Muscle layer of duodenum (tissue), 2 donors: ENCODE results near the gene AUH.
A peak's percentile ranks its signal among the peaks of the same experiment; 100 is the strongest.
"Not testable (repeated sequence)": the region's sequence is repeated elsewhere in the genome, so short reads cannot be mapped to it uniquely, and the experiment has no call there.

Experiments used
- H3K27ac ChIP-seq: one replicate; pipeline ENCODE4 v1.7.0; 2013; ENCODE audit warnings: mild to moderate bottlenecking, low read length
- H3K27me3 ChIP-seq: one replicate; pipeline ENCODE4 v1.7.0; 2013; ENCODE audit warnings: low read depth, mild to moderate bottlenecking, control low read depth, low read length
- H3K36me3 ChIP-seq, 2 donors: one replicate each; pipeline ENCODE4 v1.7.0; 2013; ENCODE audit warnings: low read length in 2 of 2, control low read depth in 1 of 2, mild to moderate bottlenecking in 1 of 2; ENCODE audit not compliant: insufficient read depth in 2 of 2, control insufficient read depth in 1 of 2
- H3K4me1 ChIP-seq, 2 donors: one replicate each; pipeline ENCODE4 v1.7.0; 2013; ENCODE audit warnings: low read length in 2 of 2, mild to moderate bottlenecking in 2 of 2, control low read depth in 1 of 2, moderate library complexity in 1 of 2; ENCODE audit not compliant: insufficient read depth in 2 of 2, control insufficient read depth in 1 of 2
- H3K4me3 ChIP-seq, 2 donors: one replicate each; pipeline ENCODE4 v1.7.0; 2013; ENCODE audit warnings: low read length in 2 of 2, low read depth in 1 of 2, mild to moderate bottlenecking in 1 of 2
- H3K9me3 ChIP-seq, 2 donors: one replicate each; pipeline ENCODE4 v1.7.0; 2013; ENCODE audit warnings: low read length in 2 of 2, control low read depth in 1 of 2, mild to moderate bottlenecking in 1 of 2; ENCODE audit not compliant: control insufficient read depth in 1 of 2
- donor health status: healthy.

Gene AUH

DNA sequence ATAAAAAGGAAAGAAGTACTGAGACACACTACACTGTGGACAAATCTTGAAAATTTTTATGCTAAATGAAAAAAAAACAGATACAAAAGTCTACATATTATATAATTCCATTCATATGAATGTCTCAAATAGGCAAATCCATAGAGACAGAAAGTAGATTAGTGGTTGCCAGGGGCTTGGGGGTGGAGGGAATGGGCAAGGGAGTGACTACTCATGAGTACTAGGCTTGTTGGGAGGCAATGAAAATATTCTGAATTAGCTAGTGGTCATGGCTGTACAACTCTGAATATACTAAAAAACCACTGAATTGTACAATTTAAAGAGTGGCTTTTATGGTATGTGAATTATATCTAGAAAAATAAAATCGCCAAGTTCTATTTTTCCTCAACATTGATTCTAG lies 154.9 kb downstream of the AUH start:
- no peak overlapping the region for H3K4me3 ChIP-seq
- H3K27me3 ChIP-seq, result no peaks in the 10 kb centered on the region
- H3K9me3 ChIP-seq, result no peaks in the 10 kb centered on the region
- no peaks in the 10 kb centered on the region for H3K36me3 ChIP-seq
- peak overlapping the region; percentile 58 for H3K27ac ChIP-seq
- peaks cover 4 to 16% of the 10 kb centered on the region in 2 donors for H3K4me1 ChIP-seq

DNA sequence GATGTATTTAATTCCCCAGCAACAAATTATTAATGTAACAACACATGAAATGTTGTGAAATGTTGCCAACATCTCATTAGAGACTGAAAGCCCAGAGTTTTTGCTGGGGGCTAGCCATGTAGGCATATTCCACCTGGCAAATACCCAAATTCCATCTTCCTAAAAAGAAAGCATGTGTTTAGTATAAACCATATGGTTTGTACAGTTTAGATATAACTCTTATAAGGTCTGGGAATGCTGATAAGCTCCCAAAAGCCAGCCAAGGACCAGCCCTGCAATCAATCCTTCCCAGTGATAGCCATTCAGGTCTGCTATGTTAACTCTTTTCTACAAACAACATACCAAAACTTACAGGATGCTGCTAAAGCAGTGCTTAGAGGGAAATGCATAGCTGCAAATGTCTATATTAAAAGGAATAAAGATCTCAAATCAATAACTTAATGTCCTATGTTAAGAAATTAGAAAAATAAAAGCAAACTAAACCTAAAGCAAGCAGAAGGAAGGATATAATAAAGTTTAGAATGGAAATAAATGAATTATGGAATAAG lies 158.9 kb downstream of the AUH start:
- Histone ChIP-seq H3K4me3 (no peak overlapping the region), H3K27ac (no peak overlapping the region)

DNA sequence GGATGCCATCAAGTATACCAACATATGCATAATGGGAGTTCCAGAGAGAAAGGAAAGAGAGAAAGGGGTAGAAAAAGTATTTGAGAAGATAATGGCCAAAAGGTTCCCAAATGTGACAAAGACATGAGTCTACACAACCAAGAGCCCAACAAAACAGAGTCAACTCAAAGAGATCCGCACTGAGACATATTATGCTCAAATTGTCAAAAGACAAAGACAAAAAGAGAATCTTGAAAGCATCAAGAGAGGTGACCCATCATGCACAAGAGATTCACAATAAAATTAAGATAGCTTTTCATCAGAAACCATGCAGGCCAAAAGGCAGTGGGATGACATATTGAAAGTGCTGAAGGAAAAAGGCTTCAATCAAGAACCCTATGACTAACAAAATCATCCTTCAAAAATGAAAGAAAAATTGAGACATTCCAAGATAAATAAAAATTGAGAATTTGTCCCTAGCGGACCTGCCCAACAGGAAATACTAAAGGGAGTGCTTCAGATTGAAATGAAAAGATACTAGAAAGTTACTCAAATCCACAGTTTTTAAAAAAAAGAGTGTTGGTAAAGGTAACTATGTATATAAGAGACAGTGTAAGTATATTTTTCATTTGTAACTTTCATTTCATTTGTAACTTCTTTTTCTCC lies 160.9 kb downstream of the AUH start:
- no peaks in the 10 kb centered on the region for H3K9me3 ChIP-seq
- no peak overlapping the region for H3K27ac ChIP-seq
- peaks cover 13 to 18% of the 10 kb centered on the region in 2 donors for H3K4me1 ChIP-seq
- no peaks in the 10 kb centered on the region for H3K27me3 ChIP-seq
- H3K4me3 ChIP-seq, result no peak overlapping the region
- no peaks in the 10 kb centered on the region for H3K36me3 ChIP-seq

More for the DNA sequence above, 158.9 kb downstream of the AUH start:
- Histone ChIP-seq H3K9me3 (no peaks in the 10 kb centered on the region), H3K4me1 (peaks cover 4 to 15% of the 10 kb centered on the region in 2 donors), H3K27me3 (no peaks in the 10 kb centered on the region), H3K36me3 (no peaks in the 10 kb centered on the region)

DNA sequence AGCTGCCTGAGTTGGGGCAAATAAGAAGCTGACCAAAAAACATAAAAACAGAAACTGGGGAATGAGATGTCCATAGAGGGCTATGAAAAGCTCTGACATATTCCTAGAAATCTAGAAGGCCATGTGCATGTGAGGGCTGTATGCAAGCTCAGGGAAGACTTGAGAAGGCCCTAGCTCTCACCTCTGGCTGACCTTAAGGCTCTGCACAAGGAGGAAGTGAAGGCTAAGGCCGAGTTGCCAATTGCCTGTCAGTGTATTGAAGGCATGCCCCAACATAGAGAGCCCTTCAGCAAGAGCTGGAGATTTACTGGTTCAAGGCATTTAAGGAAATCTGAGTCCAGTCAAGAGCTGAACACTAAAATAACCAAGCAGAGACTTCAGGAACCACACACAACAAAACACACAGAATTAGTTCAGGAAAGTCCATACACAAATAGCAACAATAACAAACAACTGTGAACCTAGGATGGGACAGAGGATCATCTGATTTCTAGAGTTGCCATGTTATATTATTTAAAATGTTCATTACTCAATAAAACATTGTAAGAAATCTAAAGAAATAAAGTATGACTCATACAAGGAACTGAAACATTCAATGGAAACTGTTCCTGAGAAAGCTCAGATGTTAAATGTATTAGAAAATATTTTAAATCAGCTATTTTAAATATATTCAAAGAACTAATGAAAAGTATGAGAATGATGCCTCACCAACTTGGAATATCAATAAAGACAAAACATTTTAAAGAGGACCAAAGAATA lies 161.8 kb downstream of the AUH start:
- Histone ChIP-seq H3K9me3 (no peaks in the 10 kb centered on the region), H3K4me3 (no peak overlapping the region), H3K4me1 (peaks cover 13 to 22% of the 10 kb centered on the region in 2 donors), H3K27me3 (no peaks in the 10 kb centered on the region), H3K36me3 (no peaks in the 10 kb centered on the region), H3K27ac (no peak overlapping the region)

DNA sequence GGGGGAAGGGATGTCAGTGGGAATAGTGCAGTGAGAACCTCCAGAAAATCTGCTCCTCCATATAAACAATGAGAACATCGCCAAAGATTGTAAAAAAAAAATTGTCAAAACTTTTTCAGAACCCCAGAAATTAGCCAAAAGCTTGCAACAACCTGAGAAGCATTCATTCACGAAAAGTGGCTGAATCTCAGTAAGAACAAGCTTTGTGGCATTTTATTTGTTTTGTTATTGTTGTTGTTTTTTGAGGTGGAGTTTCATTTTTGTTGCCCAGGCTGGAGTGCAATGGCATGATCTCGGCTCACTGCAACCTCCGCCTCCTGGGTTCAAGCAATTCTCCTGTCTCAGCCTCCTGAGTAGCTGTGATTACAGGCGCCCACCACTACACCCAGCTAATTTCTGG lies 162.8 kb downstream of the AUH start:
- not testable (repeated sequence) for H3K9me3 ChIP-seq, H3K27me3 ChIP-seq, H3K4me3 ChIP-seq, H3K36me3 ChIP-seq
- Histone ChIP-seq H3K4me1 (peaks cover 17 to 22% of the 10 kb centered on the region in 2 donors), H3K27ac (peak overlapping the region; percentile 74)

DNA sequence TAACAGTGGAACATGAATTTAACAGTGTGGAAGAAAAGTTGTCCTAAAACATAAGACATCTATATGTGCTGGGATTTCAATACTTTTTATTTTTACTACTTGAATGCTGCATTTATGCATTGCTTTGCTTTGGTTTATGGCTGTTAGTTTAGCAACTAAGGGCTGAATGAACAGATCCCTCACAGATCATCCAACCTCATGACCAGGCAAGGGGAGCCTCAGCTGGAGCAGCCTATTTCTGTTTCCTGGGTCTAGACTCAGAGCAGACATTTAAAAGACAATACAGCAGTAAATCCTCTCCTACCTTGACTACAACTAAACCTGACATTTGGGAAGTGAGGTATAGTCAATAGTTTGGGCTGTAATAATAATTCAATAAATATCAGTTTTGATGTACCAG lies 163.3 kb downstream of the AUH start:
- Histone ChIP-seq H3K4me1 (peaks cover 17 to 22% of the 10 kb centered on the region in 2 donors), H3K27me3 (no peaks in the 10 kb centered on the region), H3K9me3 (no peaks in the 10 kb centered on the region), H3K4me3 (no peak overlapping the region), H3K27ac (peak overlapping the region; percentile 74), H3K36me3 (peaks cover 0 to 2% of the 10 kb centered on the region in 2 donors)

DNA sequence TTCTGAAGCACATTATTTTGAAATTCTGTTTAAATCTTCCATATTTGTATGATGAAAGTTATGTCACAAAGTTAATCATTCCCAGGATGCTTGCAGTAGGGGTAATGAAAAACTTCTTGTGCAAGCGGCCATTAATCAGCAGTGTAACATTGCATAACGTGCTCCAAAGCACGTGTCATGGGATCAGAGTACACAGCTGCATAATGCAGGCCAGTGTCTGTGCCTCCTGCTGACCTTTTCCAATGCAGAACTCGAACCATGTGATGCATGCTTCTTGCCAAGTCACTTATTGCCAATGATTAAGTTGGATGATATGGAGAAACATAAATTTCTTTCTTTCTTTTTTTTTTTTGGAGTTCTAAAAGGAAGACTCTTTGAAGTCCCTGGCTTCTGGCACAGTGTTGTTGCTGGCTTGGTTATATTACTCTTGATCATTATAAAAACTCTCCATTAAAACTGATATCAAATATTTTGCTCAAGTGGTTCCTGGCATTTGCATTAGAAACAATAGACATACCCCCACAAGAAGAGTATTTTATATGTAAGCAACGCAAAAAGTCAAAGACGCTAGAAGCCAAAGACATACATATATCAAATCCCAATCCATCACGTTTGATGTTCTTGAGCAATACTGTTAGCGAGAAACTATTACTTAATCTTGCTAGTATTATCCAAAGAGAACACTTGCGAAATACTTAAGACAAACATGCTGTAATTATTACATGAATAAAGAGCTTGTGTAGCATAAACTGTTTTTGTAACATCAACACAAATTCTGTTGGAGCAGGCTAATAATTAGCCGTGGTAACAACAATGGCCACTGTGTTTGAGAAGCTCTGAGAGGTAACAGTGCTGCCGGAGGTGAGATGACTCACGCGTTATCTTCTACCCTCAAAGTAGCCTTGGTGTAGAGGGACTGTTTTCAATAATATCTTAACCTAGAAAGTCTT lies 164.2 kb downstream of the AUH start:
- H3K4me1 ChIP-seq, result peaks cover 17 to 24% of the 10 kb centered on the region in 2 donors
- peaks cover 0 to 6% of the 10 kb centered on the region in 2 donors for H3K36me3 ChIP-seq
- H3K27me3 ChIP-seq, result no peaks in the 10 kb centered on the region
- H3K4me3 ChIP-seq, result no peak overlapping the region
- no peaks in the 10 kb centered on the region for H3K9me3 ChIP-seq
- H3K27ac ChIP-seq, result peak overlapping the region; percentile 74

DNA sequence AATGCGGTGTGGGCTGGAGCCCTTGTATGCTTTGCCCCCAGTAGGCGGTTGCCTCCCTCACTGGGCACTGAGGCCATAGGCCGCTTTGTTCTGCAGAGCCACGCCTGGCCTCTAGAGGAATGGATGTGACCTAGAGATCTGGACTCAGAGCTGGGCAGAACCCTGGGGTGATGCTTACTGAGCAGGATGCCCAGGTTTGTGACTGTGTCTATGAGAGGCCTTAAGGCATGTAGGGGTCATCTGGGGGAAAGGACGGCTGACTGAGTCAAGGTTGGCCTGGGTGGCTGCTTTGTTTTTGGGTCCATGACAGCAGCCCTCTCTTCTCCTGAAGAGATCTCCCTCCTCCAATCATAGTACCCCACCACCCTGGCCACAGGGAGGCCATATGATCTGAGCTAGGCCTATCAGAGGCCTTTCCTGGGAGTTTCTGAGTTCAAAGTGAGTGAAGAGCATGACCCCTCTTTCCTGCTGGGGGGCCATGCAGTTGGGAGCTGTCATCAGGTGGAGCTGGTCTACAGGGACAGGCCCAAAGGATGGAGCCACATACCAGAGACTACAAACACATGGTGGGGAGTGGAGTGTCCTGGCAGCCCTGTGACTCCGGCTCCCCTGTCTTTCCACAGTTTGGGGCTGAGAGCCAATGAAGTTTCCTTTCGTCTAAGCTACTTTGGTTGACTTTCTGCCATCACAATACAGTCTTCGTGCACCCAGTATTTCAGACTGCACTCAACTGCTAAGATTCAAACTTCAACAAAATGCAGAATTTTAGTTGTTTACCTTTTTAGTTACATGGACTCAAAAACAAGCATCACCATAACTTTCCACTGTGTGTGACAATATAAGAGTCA lies 165.4 kb downstream of the AUH start:
- Histone ChIP-seq H3K4me1 (peaks cover 27 to 33% of the 10 kb centered on the region in 2 donors), H3K9me3 (no peaks in the 10 kb centered on the region), H3K4me3 (no peak overlapping the region), H3K27me3 (no peaks in the 10 kb centered on the region), H3K27ac (peak overlapping the region; percentile 74), H3K36me3 (peaks cover 0 to 6% of the 10 kb centered on the region in 2 donors)

DNA sequence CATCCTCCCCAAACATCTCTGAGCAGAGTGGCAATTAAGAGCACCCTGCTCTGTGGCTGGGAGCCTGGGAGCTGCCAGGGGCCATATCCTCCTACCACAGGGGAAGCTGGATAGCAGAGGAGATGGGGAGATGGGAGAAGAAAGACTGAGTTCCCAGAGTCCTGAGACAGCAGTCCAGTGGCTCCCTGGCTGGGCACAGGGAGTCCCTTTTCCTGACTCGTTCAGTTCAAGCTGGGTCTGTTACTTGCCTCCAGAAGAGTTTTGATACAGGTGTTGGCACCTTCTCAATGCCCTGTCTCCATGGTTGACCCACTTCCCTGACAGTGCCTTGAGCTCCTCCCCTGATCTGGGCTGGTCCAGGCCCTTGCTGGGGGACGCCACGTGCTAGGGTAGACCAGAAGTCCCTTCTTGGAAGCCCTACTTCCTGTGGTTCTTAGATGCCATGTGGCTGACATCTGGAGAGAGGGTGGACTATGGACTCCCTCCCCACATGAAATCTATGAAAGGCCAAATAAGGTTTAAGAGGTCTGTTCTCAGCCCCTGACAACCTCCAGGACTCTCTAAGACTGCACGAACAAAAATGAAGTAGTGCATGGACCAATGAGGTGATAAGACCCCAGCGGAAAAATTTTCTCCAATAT lies 166.2 kb downstream of the AUH start:
- peaks cover 27 to 33% of the 10 kb centered on the region in 2 donors for H3K4me1 ChIP-seq
- H3K4me3 ChIP-seq, result no peak overlapping the region
- H3K27ac ChIP-seq, result peak overlapping the region; percentile 74
- H3K36me3 ChIP-seq, result peaks cover 0 to 6% of the 10 kb centered on the region in 2 donors
- no peaks in the 10 kb centered on the region for H3K9me3 ChIP-seq
- H3K27me3 ChIP-seq, result no peaks in the 10 kb centered on the region
